ENCODE results near the gene PCBP3. TPM values are rescaled to one million over a fixed set of nuclear protein-coding genes. Genes with fewer than 3 reads are reported as not detected.

The PCBP3 gene
- total and polyA plus RNA-seq, 2 of the 8 experiments (the other 6 are each of a cell fraction or from before 2014, with no cell fraction given): 3.5 to 6.3 TPM

DNA sequence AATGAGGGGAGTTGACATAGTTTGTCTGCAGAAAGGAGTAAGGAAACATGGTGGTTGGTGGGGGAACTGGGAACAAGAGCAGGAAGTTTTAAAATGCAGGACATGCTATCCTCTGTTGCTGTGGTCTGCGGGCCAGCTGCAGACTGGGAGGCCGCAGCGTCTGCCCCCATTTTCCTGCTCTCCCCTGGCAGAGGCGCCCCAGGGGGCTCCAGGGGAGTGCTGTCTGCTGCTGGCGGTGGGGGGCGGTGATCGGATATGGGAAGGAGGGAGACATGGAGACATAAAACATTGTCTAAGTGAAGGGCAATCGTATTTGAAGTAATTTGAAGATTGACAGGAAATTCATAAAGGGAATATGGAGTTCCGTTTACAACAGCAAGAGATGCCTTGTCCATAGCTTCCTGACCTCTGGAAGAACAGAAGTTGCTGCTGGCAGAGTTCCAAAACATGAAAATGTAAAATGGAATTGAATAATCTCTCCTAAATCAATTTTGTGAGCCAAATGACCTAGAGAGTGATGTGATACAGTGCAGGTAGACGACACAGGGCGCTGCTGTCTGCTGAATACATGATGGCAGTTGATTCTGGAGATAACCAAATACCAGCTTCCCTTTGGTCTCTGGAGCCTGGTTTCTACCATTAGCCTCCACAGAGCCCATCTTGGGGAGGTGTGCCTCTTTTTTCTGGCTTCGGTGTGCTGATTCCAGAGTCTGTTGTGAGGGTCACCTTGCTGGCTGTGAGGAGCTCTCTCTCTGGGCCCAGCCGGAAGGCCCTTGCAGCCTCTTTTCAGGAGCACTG is 61.0 kb downstream of the PCBP3 start:
- no peak overlapping the region for H3K23ac ChIP-seq (ENCODE audit: insufficient read length)
- CTCF ChIA-PET (ENCODE audit: partially characterized antibody): no interaction called here
- TF ChIP-seq RFX5 (IDR thresholded peaks at IDR 0.05; ENCODE audit: borderline replicate concordance, low read depth, low read length): no peak
- TF ChIP-seq BRCA1 (IDR thresholded peaks at IDR 0.05; ENCODE audit: low read depth, low read length): no peak
- no peak for TF ChIP-seq TCF12 (IDR thresholded peaks at IDR 0.05; ENCODE audit: low read depth, low read length)
- no peak for TF ChIP-seq HDAC6 (IDR thresholded peaks at IDR 0.05; ENCODE audit: low read depth, low read length)
- TF ChIP-seq CBX5 (IDR thresholded peaks at IDR 0.05; ENCODE audit: low read depth, low read length): no peak
- TF ChIP-seq USF2 (IDR thresholded peaks at IDR 0.05; ENCODE audit: low read length): no peak
- no peak for TF ChIP-seq BACH1 (IDR thresholded peaks at IDR 0.05; ENCODE audit: low read length)
- no peak for TF ChIP-seq SIRT6 (IDR thresholded peaks at IDR 0.05; ENCODE audit: low read length)
- no peak for TF ChIP-seq E2F6 (IDR thresholded peaks at IDR 0.05)
- TF ChIP-seq TBP (IDR thresholded peaks at IDR 0.05; ENCODE audit: low read depth, low read length): no peak
- TF ChIP-seq RNF2 (IDR thresholded peaks at IDR 0.05; ENCODE audit: borderline replicate concordance, low read depth, low read length, missing control alignments, poor library complexity, severe bottlenecking): no peak
- TF ChIP-seq POLR2A (IDR thresholded peaks at IDR 0.05; ENCODE audit: control extremely low read depth in 1 of 2, low read depth in 2 of 2, low read length in 2 of 2): no peak

More for the DNA sequence above, 61.0 kb downstream of the PCBP3 start:
- Histone ChIP-seq H3K79me1 (ENCODE audit: low read depth, low read length) (no peaks in the 10 kb centered on the region; the same call in 1 of the 2 replicates), H2AK5ac (ENCODE audit: low read depth, low read length) (no peak overlapping the region), H3K4ac (replicated peaks; ENCODE audit: insufficient read length, low read depth, low read length) (no peak overlapping the region), H3K56ac (replicated peaks; ENCODE audit: insufficient read length, low read depth, low read length) (no peak overlapping the region), H3K4me1 (replicated peaks in 1 of 4; ENCODE audit: control insufficient read depth in 3 of 4, insufficient read depth in 4 of 4, low read length in 3 of 4) (no peaks in the 10 kb centered on the region), H3K36me3 (ENCODE audit: control insufficient read depth in 2 of 4, insufficient read depth in 4 of 4, low read length in 3 of 4) (no peaks in the 10 kb centered on the region), H3K14ac (ENCODE audit: insufficient read length) (no peak overlapping the region), H2BK20ac (ENCODE audit: low read length) (no peak overlapping the region), H3K23me2 (ENCODE audit: low read depth, low read length) (no peaks in the 10 kb centered on the region), H3K27ac (ENCODE audit: low read depth, low read length) (no peak overlapping the region), H4K20me1 (replicated peaks in 1 of 2; ENCODE audit: control insufficient read depth in 1 of 2, insufficient read depth in 2 of 2, low read length in 2 of 2) (no peaks in the 10 kb centered on the region), H4K91ac (replicated peaks; ENCODE audit: insufficient read length, low read length) (no peak overlapping the region), H3K4me2 (ENCODE audit: insufficient read depth in 1 of 2, low read depth in 2 of 2, low read length in 2 of 2) (no peak overlapping the region), H2BK15ac (ENCODE audit: low read length) (no peak overlapping the region), H3K9me3 (ENCODE audit: insufficient read depth in 2 of 2, low read depth in 1 of 2, low read length in 1 of 2) (no peaks in the 10 kb centered on the region), H2AFZ (ENCODE audit: low read length) (no peak overlapping the region), H2BK120ac (replicated peaks; ENCODE audit: low read depth, low read length) (no peak overlapping the region), H2BK12ac (ENCODE audit: low read depth, low read length) (no peak overlapping the region), H3K79me2 (ENCODE audit: control insufficient read depth in 1 of 2, insufficient read depth in 2 of 2, low read length in 2 of 2) (no peaks in the 10 kb centered on the region; a peak in 1 of 4 replicates), H4K8ac (ENCODE audit: extremely low read depth, insufficient read depth, low read length) (no peak overlapping the region), H2BK5ac (ENCODE audit: low read depth, low read length) (no peak overlapping the region), H3K9ac (replicated peaks in 1 of 4; ENCODE audit: extremely low read depth in 1 of 4, low read depth in 3 of 4, low read length in 3 of 4) (no peak overlapping the region), H3K4me3 (ENCODE audit: extremely low read depth in 1 of 4, insufficient read depth in 2 of 4, low read depth in 3 of 4, low read length in 4 of 4) (no peak overlapping the region), H3K18ac (ENCODE audit: extremely low read depth, low read length) (no peak overlapping the region), H3K27me3 (replicated peaks in 1 of 4; ENCODE audit: control insufficient read depth in 3 of 4, extremely low read depth in 1 of 4, insufficient read depth in 3 of 4, low read length in 3 of 4) (no peaks in the 10 kb centered on the region), H4K5ac (ENCODE audit: insufficient read length, low read depth, low read length) (no peak overlapping the region)
- DNase-seq (ENCODE audit: low read depth in 1 of 2, low spot score in 2 of 2): no peak
- POLR2A ChIA-PET (ENCODE audit: partially characterized antibody): no interaction called here
- no peak for FAIRE-seq
- 87% methylated on average over 13 of the region's 13 CpGs; no CpG with 5 or more reads in 1 of the 2 experiments for WGBS, 2 experiments (ENCODE audit: extremely low coverage in 1 of 2, insufficient coverage in 1 of 2, insufficient read length in 1 of 2, insufficient replicate concordance in 2 of 2, low coverage in 1 of 2, low lambda C conversion rate in 2 of 2, missing lambda C conversion rate in 1 of 2)
